Brain microvascular endothelial cell (primary cell): ENCODE measurements around the gene S100A3.

Experiments
- DNase-seq: peaks from one replicate; pipeline ENCODE4 v3.0.0-alpha.2; 2020
- H3K27ac ChIP-seq: fragments of 250-450 bp; sonication (Bioruptor Pico); 2 replicates; pipeline ENCODE4 v1.5.1; 2020; ENCODE audit warnings: mild to moderate bottlenecking, moderate library complexity
- H3K27me3 ChIP-seq: fragments of 250-450 bp; sonication (Bioruptor Pico); replicated peaks from 2 replicates; pipeline ENCODE4 v1.5.1; 2020; ENCODE audit warnings: mild to moderate bottlenecking
- H3K36me3 ChIP-seq: fragments of 250-450 bp; sonication (Bioruptor Pico); replicated peaks from 2 replicates; pipeline ENCODE4 v1.5.1; 2020; ENCODE audit warnings: mild to moderate bottlenecking
- H3K4me3 ChIP-seq: 2 replicates; pipeline ENCODE4 v1.5.1; 2011; ENCODE audit warnings: low read depth, mild to moderate bottlenecking, control low read depth, low read length, moderate library complexity
- CTCF ChIP-seq: IDR thresholded peaks from 2 replicates; pipeline ENCODE4 v1.5.1; 2011; ENCODE audit warnings: low read depth, mild to moderate bottlenecking, moderate library complexity, low read length, control low read depth, inconsistent platforms; ENCODE audit errors: missing control alignments
- in situ Hi-C: cut with HindIII; loops from 2 replicates; pipeline ENCODE4 v1.10.0; 2017; ENCODE audit warnings: low sequenced_read_pairs, low pct_ligation_motif_present

Gene S100A3

DNA sequence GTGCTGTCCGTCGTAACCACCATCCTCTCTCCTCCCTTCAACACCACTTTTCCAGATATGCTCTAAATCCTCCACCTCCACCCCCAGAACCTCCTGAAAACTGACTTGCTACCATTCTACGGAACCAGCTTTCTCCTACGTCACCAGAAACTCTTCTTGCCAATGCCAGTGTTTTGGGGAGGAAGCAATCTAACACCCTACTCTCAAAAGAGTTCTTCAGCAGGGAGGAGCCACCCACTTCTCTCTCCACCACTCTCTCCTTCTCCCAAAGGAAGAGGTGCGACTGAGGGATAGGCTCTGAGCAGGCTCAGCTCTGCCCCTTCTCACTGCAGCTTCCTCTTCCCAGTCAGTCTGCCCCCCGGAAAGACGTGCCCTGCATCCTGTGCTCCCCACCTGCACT is 22.6 kb upstream of the S100A3 start:
- Histone ChIP-seq H3K27me3 (no peaks in the 10 kb centered on the region), H3K36me3 (no peaks in the 10 kb centered on the region), H3K4me3 (no peak overlapping the region), H3K27ac (no peak overlapping the region)
- TF ChIP-seq CTCF = no peak
- in situ Hi-C loops = no loop called here
- DNase-seq = no peak

DNA sequence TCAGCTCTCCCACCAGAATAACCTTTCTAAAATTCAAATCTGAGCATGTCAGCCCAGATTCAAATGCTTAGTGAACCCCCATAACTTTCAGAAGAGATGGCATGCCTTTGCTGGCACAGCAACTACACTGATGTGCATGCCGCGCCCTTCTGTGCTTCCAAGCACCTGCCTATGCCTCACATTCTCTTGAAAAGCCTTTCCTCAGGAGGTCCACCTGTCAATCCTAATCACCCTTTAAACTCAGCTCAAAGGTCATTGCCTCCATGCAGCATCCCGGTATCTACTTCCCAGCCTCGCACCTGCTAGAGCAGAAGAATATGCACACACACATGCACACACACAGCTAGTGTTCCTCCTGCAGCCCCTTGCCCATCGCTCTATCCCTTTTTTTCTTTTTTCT is 21.8 kb upstream of the S100A3 start:
- TF ChIP-seq CTCF = no peak
- in situ Hi-C loops = no loop called here
- Histone ChIP-seq H3K36me3 (no peaks in the 10 kb centered on the region), H3K4me3 (no peak overlapping the region), H3K27ac (no peak overlapping the region), H3K27me3 (no peaks in the 10 kb centered on the region)
- no peak for DNase-seq

GRCh38 chr1:153569465-153569864 is 20.4 kb upstream of the S100A3 start:
- Histone ChIP-seq H3K27me3 (no peaks in the 10 kb centered on the region), H3K36me3 (no peaks in the 10 kb centered on the region), H3K27ac (no peak overlapping the region), H3K4me3 (no peak overlapping the region)
- DNase-seq = no peak
- in situ Hi-C loops = no loop called here
- no peak for TF ChIP-seq CTCF

DNA sequence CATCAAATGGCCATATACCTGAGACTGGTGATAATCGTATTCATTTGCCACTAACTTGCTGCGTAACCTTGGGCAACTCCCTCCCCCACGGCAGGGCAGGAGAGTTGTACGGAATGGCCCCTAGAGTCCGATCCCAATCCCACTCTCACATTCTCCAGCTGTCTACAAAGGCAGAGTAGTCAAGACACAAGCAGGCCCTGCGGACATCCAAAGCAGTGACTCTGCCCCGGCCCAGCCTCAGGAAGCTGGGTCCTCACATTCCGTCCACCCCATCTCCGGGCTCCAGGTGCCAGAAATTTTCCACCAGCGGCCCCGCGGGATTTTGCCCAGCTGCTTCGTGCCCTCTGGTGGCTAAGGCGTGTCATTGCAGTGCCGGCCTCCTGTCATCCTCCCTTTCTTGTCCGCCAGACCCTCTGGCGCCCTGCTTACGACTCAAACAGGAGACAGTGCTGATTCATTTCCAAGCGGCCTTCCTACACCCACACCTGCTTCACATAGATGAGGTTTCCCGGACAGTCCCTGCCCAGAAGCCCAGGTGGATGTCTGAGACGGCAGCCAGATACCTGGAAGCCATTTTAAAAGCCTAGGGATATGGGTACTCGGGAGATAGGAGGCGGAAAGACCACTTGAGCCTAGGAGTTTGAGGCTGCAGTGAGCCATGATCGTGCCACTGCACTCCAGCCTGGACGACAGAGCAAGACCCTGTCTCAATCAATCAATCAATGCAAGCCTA is 19.5 kb upstream of the S100A3 start:
- DNase-seq = peak; percentile 82
- H3K27ac ChIP-seq = peak overlapping the region; percentile 97
- H3K4me3 ChIP-seq = peak overlapping the region; percentile 9
- in situ Hi-C loops = no loop called here
- no peaks in the 10 kb centered on the region for H3K27me3 ChIP-seq
- H3K36me3 ChIP-seq = no peaks in the 10 kb centered on the region
- TF ChIP-seq CTCF = peak; percentile 99

DNA sequence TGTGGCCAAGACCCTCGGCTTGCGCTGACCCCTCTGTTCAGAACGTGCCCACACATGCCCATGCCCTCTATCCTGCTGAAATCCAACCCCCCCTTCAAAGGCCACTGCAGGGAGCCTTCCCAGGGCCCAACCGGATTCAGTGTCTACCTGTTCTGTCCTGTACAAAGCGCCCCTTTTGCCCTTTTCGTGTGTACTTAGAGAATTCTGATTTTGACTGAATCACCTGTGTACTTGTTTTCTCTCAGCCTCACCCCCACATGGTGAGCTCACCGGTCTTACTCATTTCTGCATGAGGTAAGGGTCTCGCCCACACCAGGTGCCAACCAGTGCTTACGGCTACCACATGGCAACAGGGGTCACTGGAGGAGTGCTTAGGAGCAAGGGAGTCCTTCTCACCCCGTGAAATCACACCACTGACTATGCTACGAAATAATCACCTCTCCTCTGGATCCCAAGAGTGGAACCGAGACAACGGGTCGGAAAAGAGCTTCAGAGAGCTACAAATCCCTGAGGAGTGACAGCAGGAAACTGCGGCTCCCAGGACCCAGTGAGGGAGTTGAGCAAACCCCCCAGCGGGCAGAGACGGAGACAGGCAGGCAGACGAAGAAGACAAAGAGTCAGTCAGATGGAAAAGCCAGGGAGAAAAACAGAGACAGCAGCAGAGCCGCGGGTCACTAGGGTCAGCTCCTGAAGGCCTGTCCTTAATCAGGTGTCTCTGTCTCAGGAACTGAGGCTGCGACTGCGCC is 18.7 kb upstream of the S100A3 start:
- in situ Hi-C loops = no loop called here
- Histone ChIP-seq H3K27me3 (no peaks in the 10 kb centered on the region), H3K36me3 (no peaks in the 10 kb centered on the region), H3K4me3 (peak overlapping the region; percentile 9), H3K27ac (peak overlapping the region; percentile 97)
- no peak for TF ChIP-seq CTCF
- DNase-seq = no peak
